Transverse colon (tissue), 3 donors: ENCODE data around the gene MAPK12.

Experiments used
- EP300 ChIP-seq: sonication (generic); formaldehyde crosslinking; IDR thresholded peaks from one replicate; pipeline ENCODE4 v1.6.1; 2017; ENCODE audit warnings: antibody characterized with exemption, low read depth
- TF ChIP-seq, protein P1 (sequence below), 5 experiments: fragments of 200-600 bp in 3 of 5; fragments of 450-650 bp in 2 of 5; sonication (generic) in 3 of 5; IDR thresholded peaks; 1 replicate in 2 of 5; 2 replicates in 3 of 5; pipeline ENCODE4 v1.5.1; 2016 to 2017; ENCODE audit warnings: antibody characterized with exemption in 5 of 5, inconsistent platforms in 3 of 5, mild to moderate bottlenecking in 2 of 5, moderate library complexity in 1 of 5

DNA sequence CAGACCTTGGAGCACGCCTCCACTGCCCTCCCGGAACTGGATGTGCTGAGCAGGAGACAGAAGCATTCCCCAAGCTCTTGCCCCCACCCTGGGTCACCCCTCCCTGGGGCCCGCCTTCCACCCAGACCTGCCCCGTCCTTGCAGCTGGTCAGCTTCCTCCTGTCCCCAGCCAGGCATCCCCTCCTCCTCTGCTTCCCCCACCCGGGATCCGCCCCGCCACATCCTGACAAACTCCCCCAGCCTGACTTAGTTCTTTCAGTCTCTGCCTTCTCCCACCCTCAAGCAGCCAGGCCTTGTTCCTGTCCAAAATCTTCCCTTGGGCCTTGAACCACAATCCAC, 47.1 kb upstream of the MAPK12 start:
- TF ChIP-seq, protein P1, sequence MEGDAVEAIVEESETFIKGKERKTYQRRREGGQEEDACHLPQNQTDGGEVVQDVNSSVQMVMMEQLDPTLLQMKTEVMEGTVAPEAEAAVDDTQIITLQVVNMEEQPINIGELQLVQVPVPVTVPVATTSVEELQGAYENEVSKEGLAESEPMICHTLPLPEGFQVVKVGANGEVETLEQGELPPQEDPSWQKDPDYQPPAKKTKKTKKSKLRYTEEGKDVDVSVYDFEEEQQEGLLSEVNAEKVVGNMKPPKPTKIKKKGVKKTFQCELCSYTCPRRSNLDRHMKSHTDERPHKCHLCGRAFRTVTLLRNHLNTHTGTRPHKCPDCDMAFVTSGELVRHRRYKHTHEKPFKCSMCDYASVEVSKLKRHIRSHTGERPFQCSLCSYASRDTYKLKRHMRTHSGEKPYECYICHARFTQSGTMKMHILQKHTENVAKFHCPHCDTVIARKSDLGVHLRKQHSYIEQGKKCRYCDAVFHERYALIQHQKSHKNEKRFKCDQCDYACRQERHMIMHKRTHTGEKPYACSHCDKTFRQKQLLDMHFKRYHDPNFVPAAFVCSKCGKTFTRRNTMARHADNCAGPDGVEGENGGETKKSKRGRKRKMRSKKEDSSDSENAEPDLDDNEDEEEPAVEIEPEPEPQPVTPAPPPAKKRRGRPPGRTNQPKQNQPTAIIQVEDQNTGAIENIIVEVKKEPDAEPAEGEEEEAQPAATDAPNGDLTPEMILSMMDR (IDR thresholded peaks at IDR 0.05): no peak
- no peak for TF ChIP-seq EP300
